GM18951 (cell line): ENCODE measurements around the gene PLK4.
"Not testable (repeated sequence)": the region's sequence is repeated elsewhere in the genome, so short reads cannot be mapped to it uniquely, and the experiment has no call there.

Source experiments
- POLR2A ChIP-seq: IDR thresholded peaks from 4 replicates; pipeline ENCODE4 v1.6.1; 2011; ENCODE audit warnings: mild to moderate bottlenecking; ENCODE audit not compliant: insufficient read length, insufficient read depth; ENCODE audit errors: extremely low read depth
- in situ Hi-C: fragments of 300-500 bp; cut with MboI; formaldehyde crosslinking; loops from one replicate; pipeline ENCODE4 v1.12.0; 2022; ENCODE audit warnings: low sequenced_read_pairs, mixed read lengths, inconsistent platforms; ENCODE audit not compliant: unreplicated experiment

Gene PLK4

DNA sequence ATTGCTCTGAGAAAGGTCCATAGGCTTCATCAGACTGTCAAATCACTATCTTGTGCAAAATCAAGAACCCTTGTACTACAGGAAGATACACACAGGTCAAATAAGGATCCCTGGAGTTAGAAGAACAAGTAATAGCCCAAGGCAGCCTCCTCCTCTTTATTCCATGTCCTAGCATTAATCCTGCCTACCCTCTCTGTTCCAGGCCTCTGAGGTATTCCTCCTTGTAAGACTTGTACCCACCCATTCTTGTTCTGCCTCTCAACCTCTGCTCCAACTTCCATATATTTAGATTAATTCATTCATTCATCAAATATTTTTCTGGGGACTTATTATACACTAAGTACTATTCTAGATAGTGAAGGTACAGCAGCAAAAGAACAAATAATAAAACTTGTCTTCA, 10.4 kb upstream of the PLK4 start:
- TF ChIP-seq POLR2A, result no peak
- in situ Hi-C loops, result no loop called here

DNA sequence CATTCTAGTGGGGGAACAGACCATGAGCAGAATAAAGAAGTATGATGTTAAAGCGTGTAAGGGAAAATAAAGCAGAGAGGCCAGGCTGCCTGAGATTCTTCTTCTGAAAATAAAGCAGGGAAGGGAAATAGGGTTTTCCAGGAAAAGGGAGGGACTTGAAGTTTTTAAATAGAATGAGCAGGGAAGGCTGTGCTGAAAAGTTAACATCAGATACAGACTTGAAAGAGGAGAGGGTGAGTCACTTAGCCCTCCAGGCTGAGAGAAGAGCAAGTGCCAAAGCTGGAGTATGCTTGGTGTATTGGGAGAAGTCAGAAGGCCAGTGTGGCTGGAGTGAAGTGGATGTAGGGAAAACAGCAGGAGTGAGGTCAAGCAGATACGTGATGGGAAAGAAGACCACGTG, 10.0 kb upstream of the PLK4 start:
- in situ Hi-C loops, result no loop called here
- TF ChIP-seq POLR2A, result no peak

DNA sequence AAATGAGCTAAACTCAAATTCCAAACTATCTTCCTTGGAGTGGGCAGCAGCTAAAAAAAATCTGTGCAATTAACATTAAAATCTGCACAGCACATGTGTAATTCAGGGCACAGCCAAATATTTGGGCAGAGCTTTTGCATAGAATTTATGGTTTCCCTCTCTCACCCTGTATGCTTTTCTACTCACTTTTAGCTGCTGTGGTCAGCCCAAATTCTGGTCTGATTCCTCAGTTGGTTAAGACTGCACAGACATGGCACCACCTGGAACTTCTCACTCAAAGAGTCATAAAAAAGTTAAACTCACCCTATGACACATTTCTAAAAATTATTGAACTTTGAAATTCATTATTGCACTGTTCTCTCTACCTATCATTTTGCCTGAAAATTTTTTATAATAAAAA, 4.9 kb upstream of the PLK4 start:
- in situ Hi-C loops, result no loop called here
- no peak for TF ChIP-seq POLR2A

DNA sequence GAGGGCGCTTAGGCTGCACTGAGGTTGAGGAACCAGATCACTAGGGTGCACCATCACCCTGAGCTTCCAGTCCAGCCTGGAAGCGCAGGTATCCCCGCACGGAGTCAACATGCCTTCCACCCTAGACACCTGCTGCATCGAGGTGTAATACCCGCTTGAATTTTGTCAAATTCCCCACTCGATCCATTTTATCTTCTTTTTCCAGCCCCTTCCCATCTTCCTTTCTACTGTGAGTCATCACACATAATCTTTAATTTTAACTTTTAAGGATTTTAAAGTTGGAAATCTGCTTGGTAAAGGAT, 821 bp downstream of the PLK4 start:
- in situ Hi-C loops, result no loop called here
- TF ChIP-seq POLR2A, result no peak

DNA sequence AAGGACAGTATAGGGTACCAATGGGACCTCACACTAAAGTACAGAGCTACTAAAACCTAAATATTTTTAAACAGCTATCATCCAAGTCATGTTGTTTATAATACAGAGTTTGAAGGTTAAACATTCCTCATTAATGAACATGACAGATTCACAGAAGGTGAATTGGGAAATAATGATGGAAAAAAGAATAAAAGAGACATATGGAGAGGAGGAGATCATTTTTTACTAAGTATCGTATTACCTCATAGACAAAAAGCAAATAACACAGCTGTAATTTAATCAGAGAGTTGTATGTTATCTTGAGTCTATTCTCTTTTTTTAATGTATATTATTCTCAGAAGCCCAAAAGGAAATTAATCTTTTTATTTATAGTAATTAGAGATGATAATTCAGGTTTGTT, 7.9 kb downstream of the PLK4 start:
- TF ChIP-seq POLR2A, result no peak
- in situ Hi-C loops, result no loop called here

DNA sequence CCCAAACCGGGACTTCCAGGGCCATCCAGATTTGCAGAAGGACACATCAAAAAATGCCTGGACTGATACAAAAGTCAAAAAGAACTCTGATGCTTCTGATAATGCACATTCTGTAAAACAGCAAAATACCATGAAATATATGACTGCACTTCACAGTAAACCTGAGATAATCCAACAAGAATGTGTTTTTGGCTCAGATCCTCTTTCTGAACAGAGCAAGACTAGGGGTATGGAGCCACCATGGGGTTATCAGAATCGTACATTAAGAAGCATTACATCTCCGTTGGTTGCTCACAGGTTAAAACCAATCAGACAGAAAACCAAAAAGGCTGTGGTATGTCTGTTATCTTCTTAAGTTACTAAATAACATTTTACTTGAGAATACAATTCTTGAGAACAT, 9.2 kb downstream of the PLK4 start:
- TF ChIP-seq POLR2A, result no peak
- in situ Hi-C loops, result no loop called here

DNA sequence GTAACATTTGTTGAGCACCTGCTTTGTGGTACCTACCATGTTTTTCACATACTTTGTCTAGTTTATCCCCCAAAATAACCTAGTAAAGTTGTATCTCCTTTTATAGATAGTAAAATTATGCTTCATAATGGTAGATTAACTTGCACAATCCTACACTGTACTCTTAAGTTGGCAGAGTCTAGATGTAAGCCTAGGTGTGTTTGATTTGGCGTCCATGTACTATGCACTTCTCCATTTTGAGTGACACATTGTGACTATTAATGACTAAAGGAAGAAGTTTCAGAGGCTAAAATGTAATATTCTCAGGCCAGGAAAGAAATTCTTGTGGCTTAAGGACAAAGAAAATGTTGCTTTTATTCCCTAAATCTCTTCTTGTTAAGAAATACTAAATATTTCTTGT, 15.4 kb downstream of the PLK4 start:
- in situ Hi-C loops, result no loop called here
- no peak for TF ChIP-seq POLR2A

DNA sequence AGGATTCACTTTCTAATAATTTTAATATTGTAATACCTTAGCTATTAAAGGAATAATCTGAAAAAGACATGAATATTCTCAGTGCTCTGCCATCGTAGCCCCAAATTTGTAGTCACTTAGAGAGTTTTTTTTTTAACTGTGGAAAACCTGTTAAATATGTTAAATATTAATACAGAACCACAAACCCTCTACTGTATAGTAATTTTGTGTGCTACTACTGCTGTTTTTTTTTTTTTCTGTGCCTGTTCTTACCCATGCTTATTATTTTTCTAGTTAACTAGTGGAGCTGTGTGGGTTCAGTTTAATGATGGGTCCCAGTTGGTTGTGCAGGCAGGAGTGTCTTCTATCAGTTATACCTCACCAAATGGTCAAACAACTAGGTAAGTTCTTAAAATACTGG, 15.8 kb downstream of the PLK4 start:
- no peak for TF ChIP-seq POLR2A
- in situ Hi-C loops, result no loop called here

DNA sequence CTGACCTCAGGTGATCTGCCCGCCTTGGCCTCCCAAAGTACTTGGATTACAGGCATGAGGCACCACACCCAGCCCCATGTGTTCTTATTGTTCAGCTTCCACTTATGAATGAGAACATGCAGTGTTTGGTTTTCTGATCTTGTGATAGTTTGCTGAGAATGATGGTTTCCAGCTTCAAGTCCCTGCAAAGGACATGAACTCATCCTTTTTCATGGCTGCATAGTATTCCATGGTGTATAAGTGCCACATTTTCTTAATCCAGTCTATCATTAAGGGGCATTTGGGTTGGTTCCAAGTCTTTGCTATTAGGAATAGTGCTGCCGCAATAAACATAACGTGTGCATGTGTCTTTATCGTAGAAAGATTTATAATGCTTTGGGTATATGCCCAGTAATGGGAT, 19.0 kb downstream of the PLK4 start:
- in situ Hi-C loops, result not testable (repeated sequence)

DNA sequence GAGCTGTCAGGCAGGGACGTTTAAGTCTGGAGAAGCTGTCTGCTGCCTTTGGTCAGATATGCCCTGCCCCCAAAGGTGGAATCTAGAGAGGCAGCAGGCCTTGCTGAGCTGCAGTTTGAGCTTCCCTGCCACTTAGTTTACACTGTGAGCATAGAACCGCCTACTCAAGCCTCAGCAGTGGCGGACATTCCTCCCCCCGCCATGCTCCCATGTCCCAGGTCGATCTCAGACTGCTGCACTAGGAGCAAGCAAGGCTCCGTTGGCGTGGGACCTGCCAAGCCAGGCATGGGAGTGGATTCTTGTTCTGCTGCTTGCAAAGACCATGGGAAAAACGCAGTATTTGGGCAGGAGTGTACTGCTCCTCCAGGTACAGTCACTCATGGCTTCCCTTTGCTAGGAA, 24.3 kb downstream of the PLK4 start:
- in situ Hi-C loops, result no loop called here
- TF ChIP-seq POLR2A, result no peak

DNA sequence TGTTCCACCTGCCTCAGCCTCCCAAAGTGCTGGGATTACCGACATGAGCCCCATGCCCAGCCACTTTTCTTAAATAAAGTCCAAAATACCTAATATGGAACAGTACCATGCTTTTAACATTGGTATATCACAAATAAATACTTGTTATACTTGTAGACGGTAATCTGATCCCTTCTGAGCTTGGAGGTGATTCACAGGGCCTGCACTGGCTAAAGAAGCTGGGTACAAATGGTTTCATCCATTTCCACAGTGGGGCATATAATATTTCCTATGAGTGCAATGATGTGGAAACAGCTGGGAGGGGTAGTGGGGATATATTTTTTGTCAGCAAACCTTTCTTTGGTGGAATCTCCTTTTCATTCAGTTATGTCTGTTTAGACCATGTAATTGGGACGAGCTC, 35.8 kb downstream of the PLK4 start:
- in situ Hi-C loops, result no loop called here
- TF ChIP-seq POLR2A, result no peak

DNA sequence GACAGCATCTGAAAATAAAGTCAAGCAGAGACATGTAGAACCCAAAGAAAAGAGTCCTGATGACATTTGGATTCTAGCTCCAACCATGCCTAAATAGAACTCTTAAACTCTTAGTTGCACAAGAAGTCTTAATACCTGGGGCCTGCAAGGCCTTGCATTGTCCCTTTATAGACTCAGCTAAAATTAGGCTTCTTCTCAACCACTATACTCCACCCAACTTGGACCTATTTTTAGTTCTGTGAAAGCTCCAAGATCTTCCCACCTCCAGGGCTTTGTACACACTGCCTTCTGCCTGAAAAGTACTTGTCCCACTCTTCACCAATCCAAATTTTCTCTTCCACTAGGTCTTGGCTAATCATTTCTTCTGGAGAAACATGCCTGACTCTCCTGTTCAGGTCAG, 36.5 kb downstream of the PLK4 start:
- in situ Hi-C loops, result no loop called here
- TF ChIP-seq POLR2A, result no peak

DNA sequence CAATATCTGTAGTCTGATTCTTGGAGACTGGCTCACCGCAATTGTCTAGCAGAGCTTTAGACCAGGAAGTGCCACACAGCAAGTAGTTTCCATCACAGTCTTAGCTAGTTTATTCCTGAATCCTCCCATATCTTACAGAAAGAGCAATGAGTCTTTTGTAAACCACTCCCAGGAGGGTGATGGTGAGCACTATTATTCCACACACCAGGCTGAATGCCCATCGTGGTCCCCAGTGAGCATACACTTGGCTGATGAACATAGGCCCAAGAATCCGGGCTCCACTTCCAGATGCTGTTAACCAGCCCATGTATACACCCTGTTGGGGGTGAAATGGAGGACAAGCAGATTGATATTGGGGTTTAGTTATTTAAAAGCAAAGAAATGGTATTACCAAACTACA, 39.8 kb downstream of the PLK4 start:
- in situ Hi-C loops, result no loop called here
- TF ChIP-seq POLR2A, result no peak

DNA sequence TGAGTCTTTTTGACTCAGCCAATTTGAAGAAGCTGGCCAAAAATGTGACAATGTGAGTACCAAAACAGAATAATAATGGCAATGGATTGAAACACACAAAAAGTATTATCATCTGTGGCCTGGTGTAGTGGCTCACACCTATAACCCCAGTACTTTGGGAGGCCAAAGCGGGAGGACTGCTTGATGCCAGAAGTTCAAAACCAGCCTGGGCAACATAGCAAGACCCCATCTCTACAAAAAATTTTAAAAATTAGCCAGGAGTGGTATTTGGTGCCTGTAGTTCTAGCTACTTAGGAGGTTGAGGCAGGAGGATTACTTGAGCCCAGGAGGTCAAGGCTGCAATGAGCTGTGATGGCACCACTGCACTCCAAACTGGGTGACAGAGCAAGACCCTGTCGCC, 41.5 kb downstream of the PLK4 start:
- no peak for TF ChIP-seq POLR2A
- in situ Hi-C loops, result no loop called here

DNA sequence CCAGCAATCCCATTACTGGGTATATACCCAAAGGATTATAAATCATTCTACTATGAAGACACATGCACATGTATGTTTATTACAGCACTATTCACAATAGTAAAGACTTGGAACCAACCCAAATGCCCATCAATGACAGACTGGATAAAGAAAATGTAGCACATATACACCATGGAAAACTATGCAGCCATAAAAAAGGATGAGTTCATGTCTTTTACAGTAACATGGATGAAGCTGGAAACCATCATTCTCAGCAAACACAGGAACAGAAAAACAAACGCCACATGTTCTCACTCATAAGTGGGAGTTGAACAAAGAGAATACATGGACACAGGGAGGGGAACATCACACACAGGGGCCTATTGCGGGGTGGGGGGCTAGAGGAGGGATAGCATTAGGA, 45.0 kb downstream of the PLK4 start:
- in situ Hi-C loops, result not testable (repeated sequence)

DNA sequence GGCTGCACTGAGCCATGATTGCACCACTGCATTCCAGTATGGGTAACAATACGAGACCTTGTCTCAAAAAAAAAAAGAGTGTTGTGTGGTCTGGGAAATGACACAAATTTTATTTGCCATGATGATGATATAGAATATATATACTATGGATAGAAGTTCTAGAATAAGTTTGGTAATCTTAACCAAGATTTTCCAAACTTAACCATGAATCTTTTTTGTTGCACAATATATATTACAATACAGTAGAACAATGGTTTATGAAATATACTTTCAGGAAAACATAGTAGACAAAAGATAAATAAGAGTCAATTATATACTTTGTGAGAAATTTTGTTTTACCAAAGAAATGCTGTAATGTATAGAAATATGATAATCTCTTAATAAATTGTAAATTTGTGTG, 49.5 kb downstream of the PLK4 start:
- in situ Hi-C loops, result no loop called here
- TF ChIP-seq POLR2A, result no peak

DNA sequence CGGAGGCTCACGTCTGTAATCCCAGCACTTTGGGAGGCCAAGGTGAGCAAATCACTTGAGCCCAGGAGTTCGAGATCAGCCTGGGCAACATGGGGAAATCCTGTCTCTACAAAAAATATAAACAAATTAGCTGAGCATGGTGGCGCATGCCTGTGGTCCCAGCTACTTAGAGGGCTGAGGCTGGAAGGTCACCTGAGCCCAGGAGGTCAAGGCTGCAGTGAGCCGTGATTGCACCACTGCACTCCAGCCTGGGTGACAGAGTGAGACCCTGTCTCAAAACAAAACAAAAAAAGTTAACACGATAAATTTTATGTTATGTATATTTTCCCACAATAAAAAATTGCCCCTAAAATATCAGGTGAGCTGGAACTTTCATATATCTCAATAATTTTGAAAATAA, 51.1 kb downstream of the PLK4 start:
- in situ Hi-C loops, result not testable (repeated sequence)
